ENCODE data around the gene AMMECR1L. TPM values are rescaled to one million over a fixed set of nuclear protein-coding genes. Genes with fewer than 3 reads are reported as not detected.

Gene AMMECR1L
- total and polyA plus RNA-seq, 2 of the 13 experiments (the other 11 are each of a cell fraction or from before 2014, with no cell fraction given): 9.1 to 14.2 TPM

GRCh38 chr2:127857265-127857808, 28.4 kb downstream of the AMMECR1L start (continued):
- TF ChIP-seq ZNF281 (CRISPR knock-in tag; IDR thresholded peaks at IDR 0.05; ENCODE audit: borderline replicate concordance) (no peak), GPBP1L1 (CRISPR knock-in tag; IDR thresholded peaks at IDR 0.05) (no peak), ZHX1 (CRISPR knock-in tag; IDR thresholded peaks at IDR 0.05; ENCODE audit: low read depth) (no peak), ZBED4 (CRISPR knock-in tag; IDR thresholded peaks at IDR 0.05; ENCODE audit: borderline replicate concordance) (no peak), LRRFIP1 (CRISPR knock-in tag; conservative IDR thresholded peaks at IDR 0.05) (no peak), FOXO1 (CRISPR knock-in tag; IDR thresholded peaks at IDR 0.05) (no peak), ZNF414 (CRISPR knock-in tag; IDR thresholded peaks at IDR 0.05) (no peak; the same call in 1 of the 2 replicates), MXD4 (CRISPR knock-in tag; IDR thresholded peaks at IDR 0.05) (no peak), CSRNP2 (CRISPR knock-in tag; conservative IDR thresholded peaks at IDR 0.05; ENCODE audit: low read depth) (no peak), FIP1L1 (IDR thresholded peaks at IDR 0.05; ENCODE audit: borderline replicate concordance, insufficient read depth, low read depth, low read length) (no peak), FOXK2 (IDR thresholded peaks at IDR 0.05) (no peak)

Data from HepG2 (cell line).